B cell (primary cell): ENCODE measurements around the gene SRGAP1. TPM values are rescaled to one million over a fixed set of nuclear protein-coding genes. Genes with fewer than 3 reads are reported as not detected.

Source experiments
- ATAC-seq: fragments of 200-7000 bp; cut with Tn5 transposase; one replicate; pipeline ENCODE4 v1.10.0; 2021; ENCODE audit warnings: low read depth, mild to moderate bottlenecking, moderate number of reproducible peaks, moderate library complexity
- CTCF ChIA-PET: fragments of 350-600 bp; sonication (Branson Sonifier 250); formaldehyde crosslinking; loops from one replicate; lab custom pipeline; 2021; ENCODE audit warnings: antibody characterized with exemption, inconsistent platforms; lab: Charles Lee
- POLR2A ChIA-PET: fragments of 350-600 bp; sonication (Branson Sonifier 250); formaldehyde crosslinking; loops from one replicate; lab custom pipeline; 2021; ENCODE audit warnings: antibody characterized with exemption; lab: Charles Lee
- DNase-seq: peaks from one replicate; pipeline ENCODE4 v3.0.0; 2013
- H2AFZ ChIP-seq: 2 replicates; pipeline ENCODE4 v1.6.1; 2012; ENCODE audit warnings: mild to moderate bottlenecking, low read depth, low read length; ENCODE audit not compliant: insufficient read depth, poor library complexity, severe bottlenecking
- H3K27ac ChIP-seq, 2 donors: 1 replicate in 1 of 2; 2 replicates in 1 of 2; pipeline ENCODE4 v1.5.1; 2012 to 2013; ENCODE audit warnings: low read length in 2 of 2, mild to moderate bottlenecking in 2 of 2, moderate library complexity in 1 of 2
- H3K27me3 ChIP-seq, 4 experiments: fragments of 200-600 bp in 1 of 4; sonication (generic) in 1 of 4; replicated peaks in 1 of 4; 1 replicate in 2 of 4; 2 replicates in 2 of 4; pipeline versions ENCODE4 v1.6.1 to v1.7.0; 2013 to 2016; ENCODE audit warnings: low read length in 3 of 4, mild to moderate bottlenecking in 2 of 4, mixed read lengths in 1 of 4, moderate library complexity in 1 of 4; ENCODE audit not compliant: insufficient read depth in 4 of 4, control insufficient read depth in 3 of 4; ENCODE audit errors: control extremely low read depth in 1 of 4
- H3K36me3 ChIP-seq, 2 experiments: replicated peaks in 1 of 2; 1 replicate in 1 of 2; 2 replicates in 1 of 2; pipeline versions ENCODE4 v1.6.1 to v1.7.1; 2013; ENCODE audit warnings: low read length in 1 of 2; ENCODE audit not compliant: insufficient read depth in 2 of 2, control insufficient read depth in 1 of 2; ENCODE audit errors: control extremely low read depth in 1 of 2, extremely low read depth in 1 of 2
- H3K4me1 ChIP-seq, 2 donors: fragments of 200-600 bp in 1 of 2; sonication (generic) in 1 of 2; 1 replicate in 1 of 2; 2 replicates in 1 of 2; pipeline versions ENCODE4 v1.5.1 to v1.6.1; 2013 to 2017; ENCODE audit warnings: low read length in 2 of 2; ENCODE audit not compliant: control insufficient read depth in 2 of 2, insufficient read depth in 2 of 2
- H3K4me2 ChIP-seq: replicated peaks from 2 replicates; pipeline ENCODE3; 2012; ENCODE audit warnings: mild to moderate bottlenecking, low read depth, low read length; ENCODE audit not compliant: poor library complexity, severe bottlenecking
- H3K4me3 ChIP-seq, 5 experiments: fragments of 200-600 bp in 1 of 5; sonication (generic) in 1 of 5; 1 replicate in 3 of 5; 2 replicates in 2 of 5; pipeline versions ENCODE4 v1.5.1 to v1.7.0; 2011 to 2016; ENCODE audit warnings: low read length in 4 of 5, mild to moderate bottlenecking in 4 of 5, low read depth in 2 of 5, control low read depth in 1 of 5, moderate library complexity in 1 of 5; ENCODE audit not compliant: insufficient read depth in 1 of 5; ENCODE audit errors: control extremely low read depth in 1 of 5, extremely low read depth in 1 of 5
- H3K79me2 ChIP-seq: fragments of 200-600 bp; sonication (generic); one replicate; pipeline ENCODE4 v1.6.0; 2016; ENCODE audit warnings: low read length; ENCODE audit not compliant: control insufficient read depth, insufficient read depth
- H3K9ac ChIP-seq: fragments of 200-600 bp; sonication (generic); 2 replicates; pipeline ENCODE4 v1.6.1; 2017; ENCODE audit warnings: mild to moderate bottlenecking, low read length, moderate library complexity
- H3K9me3 ChIP-seq, 3 donors: one replicate each; pipeline versions ENCODE4 v1.6.1 to v1.7.1; 2013; ENCODE audit warnings: low read length in 2 of 3; ENCODE audit not compliant: control insufficient read depth in 2 of 3, insufficient read depth in 1 of 3; ENCODE audit errors: control extremely low read depth in 1 of 3
- H4K20me1 ChIP-seq: 2 replicates; pipeline ENCODE4 v1.6.0; 2012; ENCODE audit warnings: mild to moderate bottlenecking, low read length; ENCODE audit not compliant: insufficient read depth, control insufficient read depth, poor library complexity, severe bottlenecking
- H3K27ac Mint-ChIP-seq: one replicate; pipeline ENCODE4 v1.8.0; 2021; ENCODE audit warnings: mixed read lengths
- H3K27me3 Mint-ChIP-seq: one replicate; pipeline ENCODE4 v1.8.0; 2021; ENCODE audit warnings: mixed read lengths
- H3K4me1 Mint-ChIP-seq: one replicate; pipeline ENCODE4 v1.8.0; 2021; ENCODE audit warnings: mixed read lengths
- H3K4me3 Mint-ChIP-seq: one replicate; pipeline ENCODE4 v1.8.0; 2021; ENCODE audit warnings: mixed read lengths
- H3K9me3 Mint-ChIP-seq: one replicate; pipeline ENCODE4 v1.8.0; 2022; ENCODE audit warnings: mixed read lengths; ENCODE audit not compliant: insufficient read depth
- CTCF ChIP-seq: fragments of 200-600 bp; IDR thresholded peaks from one replicate; pipeline ENCODE4 v1.8.0; 2022; ENCODE audit warnings: antibody characterized with exemption, mild to moderate bottlenecking
- EZH2 ChIP-seq: IDR thresholded peaks from 2 replicates; pipeline ENCODE4 v1.6.1; 2012; ENCODE audit warnings: borderline replicate concordance, low read depth, mild to moderate bottlenecking, moderate library complexity, low read length; ENCODE audit not compliant: insufficient read depth, poor library complexity, severe bottlenecking
- WGBS: methylation state at CpG from one replicate; pipeline ENCODE4 v1.1.5; 2013; ENCODE audit warnings: missing lambda C conversion rate; ENCODE audit not compliant: insufficient coverage; 5-methylcytosine and 5-hydroxymethylcytosine counted together
- intact Hi-C: fragments of 100-400 bp; cut with micrococcal nuclease; formaldehyde crosslinking; loops from one replicate; pipeline ENCODE4 v1.10.0; 2022
- polyA plus RNA-seq: library from polyadenylated mRNA; depleted of rRNA; stranded (reverse); fragments of >200 nt; gene quantifications from 2 replicates; pipeline ENCODE4 v1.2.3, GENCODE V29; 2012
- total RNA-seq, 2 donors: library from RNA; stranded (reverse); fragments of 120-200 nt in 1 of 2; gene quantifications; 1 replicate in 1 of 2; 2 replicates in 1 of 2; pipeline versions ENCODE4 v1.2.3 to v1.2.4, GENCODE V29; 2013 to 2022

The SRGAP1 gene
- total and polyA plus RNA-seq, 2 donors (not counting 1 experiment from before 2014, with no cell fraction given): under 0.01 to 0.22 TPM

GRCh38 chr12:63965936-63966605, 121.6 kb downstream of the SRGAP1 start:
- Histone ChIP-seq H3K9me3 (no peaks in the 10 kb centered on the region), H2AFZ (no peak overlapping the region), H3K9ac (no peak overlapping the region), H3K36me3 (no peaks in the 10 kb centered on the region), H3K27ac (no peak overlapping the region), H3K4me3 (no peak overlapping the region), H3K27me3 (no peaks in the 10 kb centered on the region), H3K4me1 (no peaks in the 10 kb centered on the region), H4K20me1 (no peaks in the 10 kb centered on the region), H3K79me2 (no peaks in the 10 kb centered on the region), H3K4me2 (no peak overlapping the region)
- POLR2A ChIA-PET: no interaction called here
- H3K4me3 Mint-ChIP-seq: no peak overlapping the region
- no peak overlapping the region for H3K27ac Mint-ChIP-seq
- ATAC-seq: no peak
- peaks cover 9% of the 10 kb centered on the region for H3K27me3 Mint-ChIP-seq
- no peaks in the 10 kb centered on the region for H3K9me3 Mint-ChIP-seq
- no peak for TF ChIP-seq EZH2
- no peak for TF ChIP-seq CTCF
- DNase-seq: no peak
- CTCF ChIA-PET: no interaction called here
- no peaks in the 10 kb centered on the region for H3K4me1 Mint-ChIP-seq
- intact Hi-C loops: no loop called here
- no CpG with 5 or more reads among the region's 3 CpGs for WGBS

- Mint-ChIP-seq H3K4me3 (no peak overlapping the region), H3K27ac (no peak overlapping the region), H3K27me3 (peaks cover 9% of the 10 kb centered on the region), H3K9me3 (no peaks in the 10 kb centered on the region), H3K4me1 (no peaks in the 10 kb centered on the region)
- TF ChIP-seq EZH2: no peak
- no peak for TF ChIP-seq CTCF
- Histone ChIP-seq H3K9me3 (no peaks in the 10 kb centered on the region), H2AFZ (no peak overlapping the region), H3K27ac (no peak overlapping the region), H3K9ac (no peak overlapping the region), H3K27me3 (no peaks in the 10 kb centered on the region), H3K36me3 (no peaks in the 10 kb centered on the region), H3K4me2 (no peak overlapping the region), H3K4me3 (no peak overlapping the region), H3K79me2 (no peaks in the 10 kb centered on the region), H3K4me1 (no peaks in the 10 kb centered on the region), H4K20me1 (no peaks in the 10 kb centered on the region)
- ChIA-PET POLR2A (no interaction called here), CTCF (no interaction called here)
- no peak for ATAC-seq
- WGBS: 100% methylated on average over 1 of the region's 2 CpGs
- DNase-seq: no peak
- intact Hi-C loops: no loop called here
These were observed 122.1 kb downstream of the SRGAP1 start for GRCh38 chr12:63966606-63966975.
